Thyroid gland (tissue), 4 donors: ENCODE results near the gene GALNT2.

Experiments
- CTCF ChIP-seq, 6 experiments: fragments of 200-600 bp in 3 of 6; fragments of 450-650 bp in 3 of 6; sonication (generic) in 3 of 6; IDR thresholded peaks; one replicate each; pipeline ENCODE4 v1.5.1; 2016 to 2019; ENCODE audit warnings: antibody characterized with exemption in 6 of 6, mild to moderate bottlenecking in 2 of 6, inconsistent platforms in 1 of 6, moderate library complexity in 1 of 6
- POLR2A ChIP-seq, 2 donors: fragments of 450-650 bp; IDR thresholded peaks; one replicate each; pipeline ENCODE4 v1.6.1; 2017; ENCODE audit warnings: antibody characterized with exemption in 2 of 2, mild to moderate bottlenecking in 2 of 2, moderate library complexity in 1 of 2

- TF ChIP-seq CTCF (IDR thresholded peaks at IDR 0.05) (no peak), POLR2A (IDR thresholded peaks at IDR 0.05) (no peak)
Observed at GRCh38 chr1:230319014-230319747, 252.1 kb downstream of the GALNT2 start.
